Measurements from ENCODE around the gene VEZT. TPM values are rescaled to one million over a fixed set of nuclear protein-coding genes. Genes with fewer than 3 reads are reported as not detected.

VEZT gene
- polyA plus RNA-seq, 3 donors = 14.6 to 20.6 (median 16.7) TPM

- Histone ChIP-seq H3K79me2 (ENCODE audit: insufficient read depth, low read length) (no peaks in the 10 kb centered on the region), H3K9me3 (replicated peaks in 1 of 2; ENCODE audit: control insufficient read depth in 1 of 2, insufficient read depth in 1 of 2, low read length in 2 of 2) (no peaks in the 10 kb centered on the region), H2AFZ (ENCODE audit: insufficient read depth, low read depth, low read length, poor library complexity, severe bottlenecking) (no peak overlapping the region), H3K9ac (ENCODE audit: insufficient read depth, low read length, poor library complexity, severe bottlenecking) (no peak overlapping the region), H3K27ac (ENCODE audit: low read depth in 1 of 2, low read length in 2 of 2) (no peak overlapping the region), H3K4me2 (replicated peaks; ENCODE audit: extremely low read depth, low read length, poor library complexity, severe bottlenecking) (no peak overlapping the region), H3K27me3 (ENCODE audit: control insufficient read depth in 2 of 2, insufficient read depth in 2 of 2, low read length in 2 of 2) (no peaks in the 10 kb centered on the region), H4K20me1 (ENCODE audit: insufficient read depth, low read length) (peaks cover 63% of the 10 kb centered on the region), H3K4me3 (replicated peaks in 1 of 3; ENCODE audit: low read depth in 2 of 3, low read length in 3 of 3) (no peak overlapping the region), H3K36me3 (replicated peaks in 1 of 2; ENCODE audit: control insufficient read depth in 1 of 2, insufficient read depth in 2 of 2, low read length in 2 of 2) (no peaks in the 10 kb centered on the region), H3K4me1 (ENCODE audit: control insufficient read depth in 1 of 2, insufficient read depth in 2 of 2, low read length in 2 of 2) (peaks cover 3% of the 10 kb centered on the region in 2 donors)
- DNase-seq = no peak
- no peak overlapping the region for H3K4me3 Mint-ChIP-seq
- no peak overlapping the region for H3K27ac Mint-ChIP-seq
- no peaks in the 10 kb centered on the region for H3K27me3 Mint-ChIP-seq (ENCODE audit: low read depth in 3 of 3)
- no peak for TF ChIP-seq CTCF (IDR thresholded peaks at IDR 0.05)
- 100% methylated on average over 1 of the region's 2 CpGs for WGBS (ENCODE audit: insufficient coverage)
- peaks cover 5% of the 10 kb centered on the region for H3K4me1 Mint-ChIP-seq
- intact Hi-C loops (cut with micrococcal nuclease) = no loop called here
- peaks cover 10 to 15% of the 10 kb centered on the region in 2 donors for H3K36me3 Mint-ChIP-seq
- no peaks in the 10 kb centered on the region for H3K9me3 Mint-ChIP-seq
Measured at GRCh38 chr12:95197636-95198035, 20.0 kb upstream of the VEZT start.

GRCh38 chr12:95198914-95199313 is 18.7 kb upstream of the VEZT start:
- DNase-seq = no peak
- H3K9me3 ChIP-seq (replicated peaks in 1 of 2; ENCODE audit: control insufficient read depth in 1 of 2, insufficient read depth in 1 of 2, low read length in 2 of 2) = no peaks in the 10 kb centered on the region
- TF ChIP-seq CTCF (IDR thresholded peaks at IDR 0.05) = no peak
- peaks cover 13 to 14% of the 10 kb centered on the region in 2 donors for H3K4me1 ChIP-seq (ENCODE audit: control insufficient read depth in 1 of 2, insufficient read depth in 2 of 2, low read length in 2 of 2)
- no peaks in the 10 kb centered on the region for H3K36me3 ChIP-seq (replicated peaks in 1 of 2; ENCODE audit: control insufficient read depth in 1 of 2, insufficient read depth in 2 of 2, low read length in 2 of 2)
- Mint-ChIP-seq H3K36me3 (peaks cover 10 to 14% of the 10 kb centered on the region in 2 donors), H3K4me1 (peaks cover 13% of the 10 kb centered on the region), H3K4me3 (no peak overlapping the region), H3K27me3 (ENCODE audit: low read depth in 3 of 3) (no peaks in the 10 kb centered on the region), H3K9me3 (no peaks in the 10 kb centered on the region), H3K27ac (no peak overlapping the region)
- H2AFZ ChIP-seq (ENCODE audit: insufficient read depth, low read depth, low read length, poor library complexity, severe bottlenecking) = no peak overlapping the region
- H3K27ac ChIP-seq (ENCODE audit: low read depth in 1 of 2, low read length in 2 of 2) = no peak overlapping the region
- no peaks in the 10 kb centered on the region for H3K79me2 ChIP-seq (ENCODE audit: insufficient read depth, low read length)
- no peak overlapping the region for H3K9ac ChIP-seq (ENCODE audit: insufficient read depth, low read length, poor library complexity, severe bottlenecking)
- no peak overlapping the region for H3K4me3 ChIP-seq (replicated peaks in 1 of 3; ENCODE audit: low read depth in 2 of 3, low read length in 3 of 3)
- WGBS (ENCODE audit: insufficient coverage) = no CpG with 5 or more reads among the region's 4 CpGs
- peaks cover 67% of the 10 kb centered on the region for H4K20me1 ChIP-seq (ENCODE audit: insufficient read depth, low read length)
- no peak overlapping the region for H3K4me2 ChIP-seq (replicated peaks; ENCODE audit: extremely low read depth, low read length, poor library complexity, severe bottlenecking)
- intact Hi-C loops (cut with micrococcal nuclease) = no loop called here
- H3K27me3 ChIP-seq (ENCODE audit: control insufficient read depth in 2 of 2, insufficient read depth in 2 of 2, low read length in 2 of 2) = no peaks in the 10 kb centered on the region

Data from CD14-positive monocyte (primary cell).